HEK293T (cell line): ENCODE measurements around the gene DOCK2.

ENCODE experiments used
- ARNT ChIP-seq: fragments of 450-650 bp; IDR thresholded peaks from 2 replicates; pipeline ENCODE4 v1.6.1; 2017; ENCODE audit warnings: mild to moderate bottlenecking
- BHLHE40 ChIP-seq: fragments of 450-650 bp; IDR thresholded peaks from 2 replicates; pipeline ENCODE4 v1.6.1; 2016; ENCODE audit warnings: mild to moderate bottlenecking, moderate library complexity, borderline replicate concordance
- ELF4 ChIP-seq: fragments of 450-650 bp; IDR thresholded peaks from 2 replicates; pipeline ENCODE4 v1.6.1; 2017; ENCODE audit warnings: antibody characterized with exemption
- FOXA1 ChIP-seq: fragments of 450-650 bp; IDR thresholded peaks from 2 replicates; pipeline ENCODE4 v1.6.1; 2016; ENCODE audit warnings: mild to moderate bottlenecking
- FOXK2 ChIP-seq: fragments of 450-650 bp; IDR thresholded peaks from 2 replicates; pipeline ENCODE4 v1.6.1; 2016; ENCODE audit warnings: mild to moderate bottlenecking
- FOXM1 ChIP-seq: fragments of 450-650 bp; IDR thresholded peaks from 2 replicates; pipeline ENCODE4 v1.6.1; 2017; ENCODE audit warnings: mild to moderate bottlenecking, borderline replicate concordance
- HDGF ChIP-seq: fragments of 450-650 bp; IDR thresholded peaks from 2 replicates; pipeline ENCODE4 v1.6.1; 2017; ENCODE audit warnings: antibody characterized with exemption, borderline replicate concordance
- L3MBTL2 ChIP-seq: fragments of 450-650 bp; conservative IDR thresholded peaks from 2 replicates; pipeline ENCODE4 v1.6.1; 2016; ENCODE audit warnings: mild to moderate bottlenecking
- NFRKB ChIP-seq: fragments of 450-650 bp; IDR thresholded peaks from 2 replicates; pipeline ENCODE4 v1.6.1; 2016; ENCODE audit warnings: mild to moderate bottlenecking, moderate library complexity
- TARDBP ChIP-seq: fragments of 450-650 bp; IDR thresholded peaks from 2 replicates; pipeline ENCODE4 v1.6.1; 2016
- ZNF384 ChIP-seq: fragments of 450-650 bp; IDR thresholded peaks from 2 replicates; pipeline ENCODE4 v1.6.1; 2016
- TF ChIP-seq, protein P1 (sequence below): fragments of 450-650 bp; IDR thresholded peaks from 2 replicates; pipeline ENCODE4 v1.6.1; 2016

- TF ChIP-seq ZNF384 (no peak), FOXM1 (no peak), NFRKB (no peak), TARDBP (no peak), ARNT (no peak), FOXK2 (no peak), FOXA1 (no peak), ELF4 (no peak), HDGF (no peak), L3MBTL2 (no peak), BHLHE40 (no peak)
- TF ChIP-seq, protein P1, sequence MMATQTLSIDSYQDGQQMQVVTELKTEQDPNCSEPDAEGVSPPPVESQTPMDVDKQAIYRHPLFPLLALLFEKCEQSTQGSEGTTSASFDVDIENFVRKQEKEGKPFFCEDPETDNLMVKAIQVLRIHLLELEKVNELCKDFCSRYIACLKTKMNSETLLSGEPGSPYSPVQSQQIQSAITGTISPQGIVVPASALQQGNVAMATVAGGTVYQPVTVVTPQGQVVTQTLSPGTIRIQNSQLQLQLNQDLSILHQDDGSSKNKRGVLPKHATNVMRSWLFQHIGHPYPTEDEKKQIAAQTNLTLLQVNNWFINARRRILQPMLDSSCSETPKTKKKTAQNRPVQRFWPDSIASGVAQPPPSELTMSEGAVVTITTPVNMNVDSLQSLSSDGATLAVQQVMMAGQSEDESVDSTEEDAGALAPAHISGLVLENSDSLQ: peak; percentile 54
Observed at GRCh38 chr5:169706071-169706470, 69.0 kb downstream of the DOCK2 start.
